ENCODE data around the gene PTBP2.

The PTBP2 gene

DNA sequence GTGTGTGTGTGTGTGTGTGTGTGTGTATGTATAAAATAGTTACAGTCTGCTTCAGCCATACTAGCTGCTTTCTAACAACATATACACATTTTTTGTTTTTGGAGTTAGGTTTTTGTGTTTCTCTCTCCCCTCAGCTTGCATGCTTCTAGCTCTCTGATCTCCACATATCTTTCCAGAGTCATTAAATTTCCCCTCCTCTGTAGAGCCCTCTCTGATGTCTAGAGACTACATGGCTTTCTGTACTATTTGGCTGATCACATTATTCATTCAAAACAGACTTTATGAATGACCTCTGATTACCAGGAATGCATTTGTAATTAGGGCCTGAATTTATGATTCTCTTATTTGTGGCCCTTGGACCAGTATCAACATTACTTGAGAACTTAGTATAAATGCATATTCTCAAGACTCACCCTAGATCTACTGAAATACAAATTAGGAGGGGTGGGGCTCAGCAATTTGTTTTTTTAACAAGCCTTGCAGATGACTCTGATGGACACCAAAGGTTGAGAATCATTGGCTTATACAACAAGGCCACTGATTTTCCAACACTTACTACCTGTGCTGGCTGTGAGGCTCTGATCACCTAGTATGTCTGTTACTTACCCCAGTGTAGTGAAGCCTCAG is 104.5 kb downstream of the PTBP2 start:
- no peak for DNase-seq

DNA sequence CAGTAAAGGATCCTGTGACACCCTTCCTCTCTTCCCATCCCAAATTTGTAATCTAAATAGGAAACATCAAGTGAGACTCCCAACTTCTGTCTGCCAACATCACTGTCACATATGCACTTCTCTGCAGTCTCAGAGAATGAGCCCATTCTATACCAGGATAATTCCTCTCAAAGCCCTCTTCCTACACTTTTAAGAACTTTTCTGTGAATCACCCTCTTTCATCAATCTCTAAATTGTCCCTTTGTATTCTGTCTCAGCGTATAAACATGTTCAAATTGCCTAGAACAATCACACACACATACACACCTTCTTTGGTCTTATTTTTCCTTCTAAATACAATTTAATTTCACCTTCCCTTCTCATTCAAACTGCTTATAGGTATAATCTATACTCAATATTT is 111.8 kb downstream of the PTBP2 start:
- DNase-seq: no peak

DNA sequence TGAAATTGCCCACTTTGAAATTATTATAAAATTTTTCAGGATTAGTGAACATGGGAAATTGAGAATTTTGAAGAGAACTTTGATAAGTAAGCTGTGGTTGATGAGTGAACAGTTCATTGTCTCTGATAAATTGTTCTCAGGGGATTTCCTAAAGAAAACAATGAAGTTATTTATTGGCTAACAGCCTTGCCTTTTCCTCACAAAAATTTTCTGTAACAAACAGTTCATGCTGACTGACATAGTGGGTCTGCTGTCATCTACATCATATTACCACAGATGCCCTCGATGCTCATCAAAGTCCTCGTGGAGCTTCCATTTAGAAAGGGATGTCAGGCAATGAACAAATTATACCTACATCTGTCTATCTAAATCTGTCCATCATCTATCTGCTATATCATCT is 113.4 kb downstream of the PTBP2 start:
- DNase-seq: no peak

DNA sequence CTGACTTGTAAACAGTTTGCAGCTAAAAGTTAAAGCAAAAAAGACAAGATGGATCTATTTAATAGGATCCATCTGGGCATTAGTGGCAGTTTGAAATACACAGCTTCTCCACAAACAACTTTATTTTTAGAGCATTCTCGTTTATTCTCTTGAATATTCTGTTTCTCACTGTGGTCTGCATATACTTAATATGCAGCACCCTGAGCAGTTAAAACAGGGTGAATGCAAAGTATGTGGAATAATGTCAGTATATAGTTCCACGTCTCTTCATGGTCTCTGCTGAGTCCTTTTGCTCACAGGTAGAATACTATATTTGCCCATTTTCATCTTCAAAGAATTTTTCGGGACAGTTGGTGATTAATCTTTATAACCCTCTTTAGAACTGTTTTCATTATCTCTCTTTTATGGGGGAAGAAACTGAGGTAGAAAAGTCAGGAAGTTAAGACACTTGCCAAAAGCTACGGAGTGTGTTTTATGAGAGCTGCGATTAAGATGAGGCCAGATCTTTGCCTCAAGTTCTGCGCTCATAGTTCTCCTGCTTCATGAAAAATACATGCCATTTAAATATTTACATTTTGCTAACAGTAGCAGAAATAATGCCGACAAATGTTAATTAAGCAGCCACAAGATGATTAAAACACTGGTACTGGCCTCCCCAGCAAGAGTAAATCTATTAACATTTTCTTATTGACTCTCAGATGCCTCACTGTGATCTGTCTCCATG is 115.6 kb downstream of the PTBP2 start:
- no peak for DNase-seq

DNA sequence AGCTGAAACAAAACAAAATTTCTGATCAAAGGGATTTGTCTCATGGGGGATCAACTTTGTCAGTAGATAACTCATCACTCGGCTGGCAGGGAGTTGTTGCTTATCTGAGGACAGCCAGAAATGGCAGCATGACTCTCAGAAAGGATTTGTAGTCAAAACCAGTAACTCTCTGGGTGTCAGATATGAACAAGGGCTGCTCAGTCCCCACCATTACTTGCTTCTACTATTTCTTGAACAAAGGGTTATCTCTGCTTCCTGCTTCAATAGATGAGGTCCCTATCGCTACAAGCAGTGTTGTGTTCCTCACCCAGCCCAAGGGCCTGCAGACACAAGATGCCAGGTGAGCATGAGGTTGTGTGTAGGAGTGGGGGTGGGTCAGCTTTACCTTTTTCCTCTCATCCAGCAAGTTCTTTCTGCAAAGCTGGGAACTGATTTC is 116.2 kb downstream of the PTBP2 start:
- no peak for DNase-seq

DNA sequence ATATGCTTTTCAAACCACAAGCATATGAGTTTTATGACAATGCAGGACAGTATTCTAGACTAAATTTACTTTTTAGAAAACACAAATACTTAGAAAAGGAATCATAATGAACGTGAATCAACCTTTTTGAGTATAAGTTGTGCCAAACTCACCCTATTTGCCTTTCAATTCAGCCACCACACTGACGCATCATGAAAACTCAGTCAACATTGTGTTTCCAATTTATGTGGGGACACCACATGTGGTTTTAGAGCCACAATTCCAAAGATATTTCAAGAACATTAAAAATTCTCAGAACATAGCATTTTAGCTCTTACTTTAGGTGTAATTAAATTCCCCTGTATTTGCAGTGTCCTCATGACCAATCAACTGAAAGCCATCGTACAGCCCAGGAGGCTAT is 118.8 kb downstream of the PTBP2 start:
- DNase-seq: no peak

DNA sequence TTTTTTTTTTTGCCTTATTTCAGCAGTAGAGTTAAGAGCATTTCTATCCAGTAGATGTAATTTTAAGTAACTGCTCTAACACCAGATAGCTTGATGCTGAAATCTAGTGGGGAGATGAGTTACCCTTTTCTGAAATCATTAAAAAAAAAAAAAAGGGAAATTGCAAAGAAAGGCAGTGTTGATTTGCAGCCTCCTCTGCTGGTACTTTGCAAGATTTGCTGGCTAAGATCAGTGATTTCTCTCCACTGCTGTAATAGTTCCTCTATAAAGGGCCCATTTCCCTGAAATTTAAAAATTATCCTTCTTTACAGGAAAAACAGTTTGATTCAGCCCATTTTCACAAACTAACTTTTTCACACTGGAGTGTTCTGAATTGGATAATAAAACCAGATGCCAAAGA is 120.6 kb downstream of the PTBP2 start:
- DNase-seq: no peak

DNA sequence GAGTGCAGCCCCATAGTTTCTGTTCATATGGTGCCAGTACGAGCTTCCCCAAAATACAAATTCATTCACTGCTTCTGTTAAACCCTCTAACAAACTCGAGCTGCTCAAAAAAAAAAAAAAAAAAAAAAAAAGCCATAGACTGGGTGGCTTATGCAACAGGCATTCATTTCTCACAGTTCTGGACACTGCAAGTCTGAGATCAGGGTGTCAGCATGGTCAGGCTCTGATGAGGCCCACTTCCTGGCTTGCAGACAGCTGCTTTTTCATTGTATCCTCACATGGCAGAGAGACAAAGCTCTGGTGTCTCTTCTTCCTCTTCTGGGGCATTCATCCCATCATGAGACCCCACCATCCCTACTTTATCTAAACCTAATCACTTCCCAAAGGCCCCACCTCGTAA is 121.6 kb downstream of the PTBP2 start:
- DNase-seq: no peak

DNA sequence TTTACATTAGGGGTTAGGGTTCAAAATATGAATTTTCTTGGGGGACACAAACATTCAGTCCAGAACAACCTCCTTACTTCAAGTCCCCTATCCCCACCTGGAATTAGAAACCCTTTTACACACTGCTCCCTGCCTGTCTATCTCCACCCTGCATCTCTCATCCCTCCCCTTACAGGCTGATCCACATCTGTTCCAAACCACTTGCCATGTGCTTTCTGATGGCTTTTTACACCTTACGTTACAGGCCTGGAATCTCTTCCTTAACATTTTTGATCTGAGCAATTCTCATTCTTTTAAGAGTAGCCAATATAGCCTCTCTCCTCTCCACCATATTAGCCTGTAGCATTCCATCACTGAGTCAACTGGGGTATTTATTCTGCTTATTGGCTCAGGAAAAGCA is 122.0 kb downstream of the PTBP2 start:
- DNase-seq: no peak

DNA sequence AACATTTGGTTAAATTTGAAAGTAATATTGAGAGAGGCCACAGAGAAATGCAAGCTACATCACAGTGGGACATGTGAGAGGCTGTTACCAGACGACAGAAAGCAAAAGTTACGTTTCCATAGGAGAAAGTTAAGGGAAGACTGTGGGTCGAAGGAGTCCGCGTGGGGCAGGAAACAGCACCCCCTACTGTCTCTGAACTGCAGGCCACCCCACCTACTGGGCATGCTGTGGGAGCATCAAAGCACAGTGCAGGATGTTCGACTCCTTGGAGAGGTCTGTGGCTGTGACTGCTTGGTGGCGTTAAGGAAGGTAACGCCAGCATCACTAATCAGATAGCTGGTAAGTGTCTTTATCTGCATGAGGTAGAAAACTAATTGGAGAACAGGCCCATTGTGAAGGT is 123.9 kb downstream of the PTBP2 start:
- DNase-seq: no peak

DNA sequence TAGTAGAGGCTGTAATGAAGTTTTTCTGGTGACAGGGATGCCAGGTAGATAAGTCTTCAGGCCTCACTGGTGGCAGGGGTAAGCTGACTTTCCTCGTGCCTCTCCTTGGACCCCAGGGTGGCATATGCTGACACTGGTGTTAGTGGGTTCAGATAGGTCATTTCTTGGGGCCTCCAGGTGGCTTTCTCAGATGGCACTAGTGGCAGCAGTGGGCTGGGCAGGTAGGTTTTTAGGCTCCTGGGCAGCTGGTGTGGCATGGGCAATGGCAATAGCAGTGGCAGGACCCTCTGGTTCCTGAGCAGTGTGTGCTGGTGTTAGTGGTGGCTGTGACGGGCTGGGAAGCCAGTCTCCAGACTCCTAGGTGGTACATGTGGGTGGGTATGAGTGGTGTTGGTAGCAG is 140.3 kb downstream of the PTBP2 start:
- DNase-seq: no peak

DNA sequence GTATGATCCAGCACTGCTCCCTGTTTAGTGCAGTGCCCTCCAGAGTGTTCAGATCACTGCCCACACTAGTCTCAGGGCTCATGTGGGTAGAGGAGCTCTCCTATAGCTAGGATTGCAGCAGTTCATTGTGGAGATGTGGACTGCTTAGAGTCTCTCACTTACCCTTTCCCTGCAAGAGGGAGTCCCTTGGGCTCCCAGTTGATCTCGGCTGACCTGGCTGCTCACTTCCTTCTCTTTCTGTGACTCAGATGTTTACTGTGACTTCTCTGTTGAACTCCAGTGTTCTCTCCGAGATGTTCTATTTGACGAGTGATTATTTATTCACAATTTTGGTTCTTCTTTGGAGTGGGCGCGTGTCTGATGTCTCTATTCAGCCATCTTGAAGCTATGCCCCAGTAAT is 141.9 kb downstream of the PTBP2 start:
- DNase-seq: no peak

Measured in eye (tissue), 1 donor.